Measurements from ENCODE around the gene ZNF248. TPM values are rescaled to one million over a fixed set of nuclear protein-coding genes. Genes with fewer than 3 reads are reported as not detected.

ZNF248 gene
- polyA plus RNA-seq, 1 experiment: 10.2 TPM

DNA sequence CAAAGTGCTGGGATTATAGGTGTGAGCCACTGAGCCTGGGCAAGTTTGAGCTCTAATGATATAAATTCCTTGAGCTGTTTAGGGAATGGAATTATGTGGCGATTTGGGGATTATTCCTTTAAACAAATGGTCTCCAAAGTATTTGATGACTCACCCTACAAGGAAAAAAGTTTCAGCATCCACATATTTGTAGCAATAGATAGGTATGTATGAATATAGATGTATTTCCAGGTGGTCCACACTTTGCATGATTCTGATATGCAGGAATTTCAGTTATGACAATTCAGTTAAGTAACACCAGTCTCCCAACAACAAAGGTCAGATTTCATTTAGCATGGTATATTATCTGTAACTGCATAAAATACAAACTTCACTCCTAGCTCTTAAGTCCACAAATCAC lies 92.2 kb downstream of the ZNF248 start:
- TF ChIP-seq, protein P1, sequence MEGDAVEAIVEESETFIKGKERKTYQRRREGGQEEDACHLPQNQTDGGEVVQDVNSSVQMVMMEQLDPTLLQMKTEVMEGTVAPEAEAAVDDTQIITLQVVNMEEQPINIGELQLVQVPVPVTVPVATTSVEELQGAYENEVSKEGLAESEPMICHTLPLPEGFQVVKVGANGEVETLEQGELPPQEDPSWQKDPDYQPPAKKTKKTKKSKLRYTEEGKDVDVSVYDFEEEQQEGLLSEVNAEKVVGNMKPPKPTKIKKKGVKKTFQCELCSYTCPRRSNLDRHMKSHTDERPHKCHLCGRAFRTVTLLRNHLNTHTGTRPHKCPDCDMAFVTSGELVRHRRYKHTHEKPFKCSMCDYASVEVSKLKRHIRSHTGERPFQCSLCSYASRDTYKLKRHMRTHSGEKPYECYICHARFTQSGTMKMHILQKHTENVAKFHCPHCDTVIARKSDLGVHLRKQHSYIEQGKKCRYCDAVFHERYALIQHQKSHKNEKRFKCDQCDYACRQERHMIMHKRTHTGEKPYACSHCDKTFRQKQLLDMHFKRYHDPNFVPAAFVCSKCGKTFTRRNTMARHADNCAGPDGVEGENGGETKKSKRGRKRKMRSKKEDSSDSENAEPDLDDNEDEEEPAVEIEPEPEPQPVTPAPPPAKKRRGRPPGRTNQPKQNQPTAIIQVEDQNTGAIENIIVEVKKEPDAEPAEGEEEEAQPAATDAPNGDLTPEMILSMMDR (IDR thresholded peaks at IDR 0.05; ENCODE audit: low read depth, low read length): no peak
- ChIA-PET POLR2A (no interaction called here), CTCF (no interaction called here)
- Histone ChIP-seq H3K27me3 (ENCODE audit: control insufficient read depth, insufficient read depth, low read length) (no peaks in the 10 kb centered on the region), H3K9me3 (ENCODE audit: control insufficient read depth, insufficient read depth, low read length) (peaks cover 2% of the 10 kb centered on the region; the same call in 1 of the 2 replicates), H3K4me3 (ENCODE audit: low read depth, low read length) (no peak overlapping the region), H3K27ac (ENCODE audit: low read depth, low read length) (no peak overlapping the region)
- no peak for DNase-seq (ENCODE audit: low read depth, low spot score)

DNA sequence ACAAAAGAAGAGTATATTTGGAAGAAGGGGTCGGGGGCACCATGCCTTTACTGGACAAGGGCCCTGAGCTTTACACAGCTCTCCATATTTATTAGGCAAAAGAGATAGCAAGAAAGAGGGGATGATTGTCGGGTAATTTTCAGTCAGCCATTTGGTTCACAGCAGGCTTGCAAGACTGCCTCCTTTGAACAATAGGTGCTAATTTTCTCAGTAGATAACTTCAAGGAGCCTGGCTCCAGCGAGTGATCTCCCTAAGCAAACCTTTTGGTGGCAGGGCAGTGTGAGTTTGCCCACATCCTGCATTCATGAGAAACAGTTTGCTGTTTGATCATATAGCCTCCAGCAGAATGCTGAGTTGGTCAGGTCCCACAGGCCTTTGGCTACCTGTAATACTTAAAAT lies 94.3 kb downstream of the ZNF248 start:
- CTCF ChIA-PET: no interaction called here
- POLR2A ChIA-PET: no interaction called here

DNA sequence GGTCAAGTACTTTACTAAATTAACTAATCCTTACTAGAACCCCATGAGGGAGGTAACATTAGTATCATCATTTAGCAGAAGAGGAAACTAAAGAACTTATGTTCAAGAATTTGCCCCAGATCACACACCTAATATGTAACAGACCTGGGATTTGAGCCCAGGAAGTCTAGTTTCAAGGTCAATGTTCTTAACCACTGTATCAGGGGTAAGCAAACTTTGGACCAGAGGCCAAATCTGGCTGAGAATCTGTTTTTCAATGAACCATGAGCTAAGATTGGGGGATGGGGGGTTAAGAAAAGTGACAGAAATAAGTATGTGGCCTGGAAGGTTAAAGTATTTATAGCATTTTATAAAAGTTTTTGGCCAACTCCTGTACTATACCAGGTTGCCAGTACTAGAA lies 95.1 kb downstream of the ZNF248 start:
- CTCF ChIA-PET: no interaction called here

More for the DNA sequence above, 94.3 kb downstream of the ZNF248 start:
- H3K27ac ChIP-seq (ENCODE audit: low read depth, low read length): no peak overlapping the region
- H3K4me3 ChIP-seq (ENCODE audit: low read depth, low read length): no peak overlapping the region
- no peaks in the 10 kb centered on the region for H3K27me3 ChIP-seq (ENCODE audit: control insufficient read depth, insufficient read depth, low read length)
- peaks cover 2% of the 10 kb centered on the region; the same call in 1 of the 2 replicates for H3K9me3 ChIP-seq (ENCODE audit: control insufficient read depth, insufficient read depth, low read length)
- no peak for DNase-seq (ENCODE audit: low read depth, low spot score)
- TF ChIP-seq, protein P1 (IDR thresholded peaks at IDR 0.05; ENCODE audit: low read depth, low read length): no peak

DNA sequence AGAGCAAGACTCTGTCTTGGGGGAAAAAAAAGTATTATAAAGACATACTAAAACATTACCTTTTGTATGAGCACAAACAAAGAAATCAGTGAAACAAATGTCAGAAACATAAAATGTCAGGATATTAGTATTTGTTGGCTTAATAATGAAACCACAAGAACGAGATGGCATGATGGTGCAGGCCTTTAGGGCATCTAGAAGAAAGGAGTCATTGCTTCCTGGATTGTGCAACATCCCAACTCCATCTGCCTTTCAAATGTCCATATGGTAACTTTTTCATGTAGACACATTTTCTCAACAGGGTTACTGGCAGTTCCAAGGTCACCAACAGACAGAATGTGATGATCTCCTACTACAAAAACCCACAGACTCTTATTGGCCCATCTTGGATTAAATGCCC lies 96.6 kb downstream of the ZNF248 start:
- Histone ChIP-seq H3K27ac (ENCODE audit: low read depth, low read length) (no peak overlapping the region), H3K27me3 (ENCODE audit: control insufficient read depth, insufficient read depth, low read length) (no peaks in the 10 kb centered on the region), H3K9me3 (ENCODE audit: control insufficient read depth, insufficient read depth, low read length) (peaks cover 12% of the 10 kb centered on the region), H3K4me3 (ENCODE audit: low read depth, low read length) (no peak overlapping the region)
- TF ChIP-seq, protein P1 (IDR thresholded peaks at IDR 0.05; ENCODE audit: low read depth, low read length): no peak
- DNase-seq (ENCODE audit: low read depth, low spot score): no peak
- POLR2A ChIA-PET: no interaction called here
- CTCF ChIA-PET: no interaction called here

More for the DNA sequence above, 95.1 kb downstream of the ZNF248 start:
- H3K4me3 ChIP-seq (ENCODE audit: low read depth, low read length): no peak overlapping the region
- no peak overlapping the region for H3K27ac ChIP-seq (ENCODE audit: low read depth, low read length)
- POLR2A ChIA-PET: no interaction called here
- peaks cover 2% of the 10 kb centered on the region; the same call in 1 of the 2 replicates for H3K9me3 ChIP-seq (ENCODE audit: control insufficient read depth, insufficient read depth, low read length)
- TF ChIP-seq, protein P1 (IDR thresholded peaks at IDR 0.05; ENCODE audit: low read depth, low read length): no peak
- H3K27me3 ChIP-seq (ENCODE audit: control insufficient read depth, insufficient read depth, low read length): no peaks in the 10 kb centered on the region
- DNase-seq (ENCODE audit: low read depth, low spot score): no peak

GRCh38 chr10:37758074-37758473 lies 99.3 kb downstream of the ZNF248 start:
- H3K27me3 ChIP-seq (ENCODE audit: control insufficient read depth, insufficient read depth, low read length): no peaks in the 10 kb centered on the region
- H3K27ac ChIP-seq (ENCODE audit: low read depth, low read length): no peak overlapping the region
- ChIA-PET POLR2A (no interaction called here), CTCF (interaction anchor here (0.7 kb wide), 1 partner anchor 111 kb away, joined by 3 read pairs; no protein-coding TSS in a partner anchor)
- DNase-seq (ENCODE audit: low read depth, low spot score): no peak
- peaks cover 30% of the 10 kb centered on the region for H3K9me3 ChIP-seq (ENCODE audit: control insufficient read depth, insufficient read depth, low read length)
- TF ChIP-seq, protein P1 (IDR thresholded peaks at IDR 0.05; ENCODE audit: low read depth, low read length): no peak
- no peak overlapping the region for H3K4me3 ChIP-seq (ENCODE audit: low read depth, low read length)

Measured in AG04450 (cell line).